Measurements from ENCODE around the gene MYLK.
"Not testable (repeated sequence)": the region's sequence is repeated elsewhere in the genome, so short reads cannot be mapped to it uniquely, and the experiment has no call there.

Gene MYLK

DNA sequence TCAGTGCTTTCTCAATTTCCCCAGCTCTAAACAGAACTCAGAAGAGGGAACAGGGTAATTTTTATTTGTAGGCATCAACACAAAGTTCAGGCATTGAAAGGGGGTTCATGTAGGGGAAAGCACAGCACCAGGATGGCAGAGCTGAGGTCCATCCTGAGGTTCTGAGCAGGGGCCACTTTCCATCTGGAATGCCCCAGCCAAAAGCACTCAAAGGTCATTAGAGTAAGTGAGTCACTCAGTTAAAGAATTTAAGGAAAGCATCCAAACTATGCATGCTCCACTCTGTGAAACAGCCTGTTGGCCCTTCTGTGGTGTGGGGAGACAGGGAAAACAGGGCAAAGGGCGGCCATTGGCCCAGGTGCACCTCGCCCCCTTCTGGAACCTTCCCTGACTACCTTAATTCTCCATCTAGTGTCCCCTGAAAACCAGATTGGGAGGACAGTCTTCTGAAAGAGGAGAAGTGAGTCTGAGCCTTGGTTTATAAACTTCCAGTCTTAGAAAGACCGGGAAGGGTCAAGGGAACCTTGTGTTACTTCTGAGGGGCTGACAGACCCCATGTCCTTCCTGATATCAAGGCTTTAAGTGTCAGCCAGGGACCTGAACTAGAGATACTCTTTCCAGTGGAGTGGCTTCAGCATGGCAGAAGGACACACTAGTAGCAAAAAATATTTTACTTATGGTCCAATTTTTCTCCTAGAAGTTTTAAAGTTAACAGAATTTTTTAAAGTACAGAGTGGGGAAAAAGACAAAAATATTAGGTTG lies 133.3 kb downstream of the MYLK start:
- DNase-seq (ENCODE audit: low read depth in 2 of 2) = no peak

DNA sequence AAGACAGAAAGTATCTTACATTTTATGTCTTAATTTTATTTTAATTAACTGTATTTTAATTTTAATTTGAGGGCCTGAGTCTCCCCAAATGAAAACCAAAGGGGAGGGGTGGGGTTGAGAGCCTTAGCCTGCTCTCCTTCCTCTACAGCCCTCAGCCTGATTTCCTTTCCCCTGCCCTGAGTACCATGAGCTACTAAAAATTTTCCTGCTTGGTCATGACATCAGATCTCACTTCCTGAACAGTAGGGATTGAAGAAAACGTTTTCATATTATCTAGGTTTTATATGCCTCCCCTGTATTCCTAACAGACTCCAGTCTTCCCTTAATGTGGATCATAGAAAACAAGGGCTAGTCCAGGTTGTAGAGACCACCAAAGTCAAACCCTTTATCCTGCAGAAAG lies 133.9 kb downstream of the MYLK start:
- DNase-seq (ENCODE audit: low read depth in 2 of 2) = no peak

DNA sequence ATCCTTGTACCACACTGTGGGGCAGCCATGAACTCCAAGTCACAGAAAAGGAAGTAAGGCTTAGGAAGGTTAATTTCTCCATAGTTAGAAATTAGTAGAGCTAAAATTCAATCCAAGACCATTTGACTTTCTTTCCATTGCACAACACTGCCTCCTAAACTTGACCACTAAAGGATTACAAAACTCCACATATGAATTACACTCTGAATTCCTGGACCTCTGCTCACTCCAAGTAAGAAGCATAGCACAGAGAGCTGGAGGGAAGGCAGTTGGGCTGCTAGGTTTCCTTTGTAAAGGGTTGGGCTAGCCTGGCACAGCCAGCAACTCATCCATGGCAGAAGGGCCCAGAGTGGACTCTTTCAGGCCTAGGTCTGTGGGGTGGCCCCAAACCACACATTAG lies 134.4 kb downstream of the MYLK start:
- DNase-seq (ENCODE audit: low read depth in 2 of 2) = no peak

DNA sequence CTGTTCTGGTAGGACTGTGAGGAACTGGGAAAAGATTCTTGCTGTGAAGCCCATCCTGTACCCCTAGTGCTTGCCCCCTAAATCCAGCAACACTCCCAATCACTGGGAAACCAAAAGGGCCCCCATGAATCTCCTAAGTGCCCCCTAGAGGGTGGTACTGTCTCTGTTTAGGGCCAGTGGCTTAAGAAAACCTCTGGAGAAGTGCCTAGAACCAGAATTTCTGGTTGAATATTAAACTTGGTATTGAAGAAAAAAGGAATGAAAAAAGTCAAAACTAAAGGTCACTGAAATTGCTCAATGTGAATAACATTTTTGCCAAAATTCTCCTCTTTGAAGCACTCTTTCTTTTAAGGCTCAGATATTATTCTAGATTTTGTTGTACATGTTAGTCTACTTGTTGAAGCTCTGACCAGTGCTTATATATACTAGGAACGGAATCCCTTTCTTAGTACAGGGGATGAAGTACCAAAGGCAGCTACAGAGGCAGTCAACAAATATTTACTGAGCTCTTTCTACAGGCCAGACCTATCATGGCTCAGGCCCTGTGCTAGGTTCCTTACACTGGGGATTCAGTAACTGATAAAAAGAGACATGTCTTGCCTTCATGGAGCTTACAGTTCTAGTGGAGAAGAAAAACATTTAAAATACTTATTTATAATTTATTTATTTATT lies 138.8 kb downstream of the MYLK start:
- DNase-seq (ENCODE audit: low read depth in 2 of 2) = no peak

DNA sequence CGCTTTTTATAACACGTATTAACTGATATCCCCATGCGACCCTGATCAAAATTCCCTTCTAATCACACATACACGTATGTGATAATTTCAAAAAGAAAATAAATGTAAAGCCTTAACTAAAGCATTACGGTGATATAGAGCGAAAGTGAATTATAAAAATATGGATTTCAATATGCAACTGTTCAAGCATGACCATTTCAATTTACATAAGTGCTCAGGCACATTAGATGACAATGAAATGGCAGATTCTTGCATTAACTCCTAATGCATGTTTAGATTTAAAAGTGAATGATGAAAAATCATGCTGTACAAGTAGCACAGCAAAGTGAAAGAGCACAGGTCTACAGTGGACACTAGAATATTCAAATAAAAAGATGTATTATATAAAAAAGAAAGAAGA lies 140.1 kb downstream of the MYLK start:
- no peak for DNase-seq (ENCODE audit: low read depth in 2 of 2)

DNA sequence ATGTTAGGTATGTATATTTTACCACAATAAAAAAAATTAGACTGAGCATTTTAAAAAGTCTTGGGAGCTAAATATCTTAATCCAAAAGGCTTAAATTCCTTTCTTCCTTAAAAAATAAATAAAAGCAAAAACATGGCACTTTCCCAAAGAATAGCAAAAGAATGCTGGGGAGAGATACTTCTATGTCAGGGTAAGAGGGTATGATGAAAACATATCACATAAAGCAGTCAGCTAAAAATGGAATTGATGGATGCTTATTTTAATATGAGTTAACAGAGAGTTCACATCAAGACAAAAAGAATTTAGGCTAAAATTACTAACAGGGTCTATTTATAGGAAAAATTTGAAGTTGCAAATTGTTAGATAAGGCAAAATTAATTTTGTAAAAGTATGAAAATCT lies 141.0 kb downstream of the MYLK start:
- no peak for DNase-seq (ENCODE audit: low read depth in 2 of 2)

DNA sequence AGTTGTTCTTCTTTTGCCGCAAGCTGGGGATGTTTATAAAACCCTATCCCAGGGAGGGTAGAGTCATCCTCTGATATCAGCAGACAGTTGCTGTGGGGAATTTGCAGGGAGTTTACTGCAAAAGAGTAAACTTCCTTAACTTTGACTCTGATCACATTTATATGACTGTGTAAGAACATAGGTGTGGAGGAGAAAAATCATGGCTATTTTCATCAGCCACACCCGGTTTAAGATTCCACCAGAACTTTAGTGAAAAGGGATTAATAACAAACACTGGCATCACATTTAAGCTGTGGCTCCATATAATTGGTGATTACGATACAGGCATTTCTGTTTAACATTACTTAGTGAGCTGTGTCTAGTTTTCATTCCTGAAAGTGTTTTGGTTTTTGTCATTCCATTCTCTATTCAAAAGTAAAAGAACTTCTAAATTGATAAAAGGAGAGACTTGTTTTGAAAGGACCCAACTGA lies 143.1 kb downstream of the MYLK start:
- DNase-seq (ENCODE audit: low read depth in 2 of 2) = no peak

DNA sequence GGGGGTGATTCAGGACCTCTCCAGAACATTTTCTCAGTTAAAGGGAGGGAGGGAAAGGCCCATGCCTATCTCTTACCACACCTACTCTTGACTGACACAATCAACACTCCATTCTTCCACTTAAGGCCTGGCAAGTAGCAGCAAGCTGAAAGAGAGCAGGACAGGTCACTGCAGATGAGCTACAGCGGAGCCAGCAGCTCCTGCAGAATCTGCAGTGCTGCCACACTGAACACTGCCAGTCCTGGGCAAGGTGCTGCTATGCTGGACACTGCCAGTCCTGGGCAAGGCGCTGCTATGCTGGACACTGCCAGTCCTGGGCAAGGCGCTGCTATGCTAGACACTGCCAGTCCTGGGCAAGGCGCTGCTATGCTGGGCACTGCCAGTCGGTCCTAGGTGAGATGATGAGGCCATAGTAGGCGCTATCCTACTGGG lies 143.7 kb downstream of the MYLK start:
- no peak for DNase-seq (ENCODE audit: low read depth in 2 of 2)

DNA sequence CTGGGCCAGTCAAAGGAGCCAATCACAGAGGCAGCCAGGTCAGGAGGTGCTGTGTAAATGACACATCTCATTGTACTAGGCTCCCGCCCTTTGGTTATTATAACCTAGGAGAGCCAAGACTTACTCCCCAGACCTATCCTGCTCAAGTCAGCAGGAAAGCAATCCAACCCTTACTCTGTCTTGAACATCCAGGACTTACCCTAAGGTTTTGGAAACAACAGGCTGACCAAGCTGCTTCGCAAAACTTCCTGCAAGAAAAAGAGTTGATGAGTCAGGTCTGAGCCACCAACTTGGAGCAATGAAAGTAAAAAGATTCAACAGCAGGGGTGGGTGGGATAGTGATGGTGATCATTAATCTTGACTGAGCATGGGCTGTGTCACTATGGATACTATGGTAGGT lies 144.4 kb downstream of the MYLK start:
- DNase-seq (ENCODE audit: low read depth in 2 of 2) = no peak

DNA sequence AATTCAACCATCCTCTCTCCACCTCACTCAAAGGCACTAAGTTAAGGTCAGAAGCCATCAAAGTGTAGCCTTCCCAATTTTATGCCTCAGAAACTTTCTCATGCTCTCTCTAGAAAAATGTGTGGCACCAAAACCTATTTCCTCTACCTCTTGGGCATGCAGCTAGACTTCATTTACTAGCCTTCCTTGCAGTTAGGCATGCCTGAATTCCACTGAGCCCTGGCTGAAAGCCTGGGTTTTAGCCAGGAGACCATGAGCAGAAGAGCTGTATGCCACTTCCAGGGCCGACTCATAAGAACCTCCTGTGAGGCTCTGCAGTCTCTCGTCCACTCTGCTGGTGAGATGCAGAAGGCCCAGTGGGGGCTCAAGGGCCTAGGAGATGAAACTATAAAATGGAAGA lies 145.0 kb downstream of the MYLK start:
- no peak for DNase-seq (ENCODE audit: low read depth in 2 of 2)

DNA sequence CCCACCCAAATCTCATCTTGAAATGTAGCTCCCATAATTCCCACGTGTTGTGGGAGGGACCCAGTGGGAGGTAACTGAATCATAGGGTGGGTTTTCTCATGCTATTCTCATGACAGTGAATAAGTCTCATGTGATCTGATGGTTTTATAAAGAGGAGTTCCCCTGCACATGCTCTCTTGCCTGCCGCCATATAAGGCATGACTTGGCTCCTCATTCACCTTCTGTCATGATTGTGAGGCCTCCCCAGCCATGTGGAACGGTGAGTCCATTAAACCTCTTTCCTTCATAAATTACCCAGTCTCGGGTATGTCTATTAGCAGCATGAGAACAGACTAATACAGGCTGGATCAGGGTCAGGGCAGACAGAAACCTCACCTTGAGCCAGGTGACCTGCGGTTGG lies 145.6 kb downstream of the MYLK start:
- DNase-seq (ENCODE audit: low read depth in 2 of 2) = not testable (repeated sequence)

DNA sequence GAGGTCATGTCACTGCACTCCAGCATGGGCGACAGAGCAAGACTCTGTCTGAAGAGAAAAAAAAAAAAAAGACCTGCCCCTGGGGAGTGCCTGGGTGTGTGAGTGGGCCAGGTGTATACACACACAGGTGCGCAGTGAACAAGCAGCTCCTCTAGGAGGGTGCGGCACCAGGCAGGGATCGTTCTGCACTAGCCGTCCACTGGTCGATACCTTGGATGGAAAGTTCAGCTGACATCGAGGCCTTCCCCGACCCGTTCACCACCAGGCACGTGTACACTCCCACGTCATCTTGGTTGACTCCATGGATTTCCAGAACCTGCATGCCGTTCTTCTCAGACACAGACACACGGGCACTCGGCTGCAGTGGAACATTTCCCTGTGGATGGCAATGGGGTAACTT lies 147.0 kb downstream of the MYLK start:
- no peak for DNase-seq (ENCODE audit: low read depth in 2 of 2)

DNA sequence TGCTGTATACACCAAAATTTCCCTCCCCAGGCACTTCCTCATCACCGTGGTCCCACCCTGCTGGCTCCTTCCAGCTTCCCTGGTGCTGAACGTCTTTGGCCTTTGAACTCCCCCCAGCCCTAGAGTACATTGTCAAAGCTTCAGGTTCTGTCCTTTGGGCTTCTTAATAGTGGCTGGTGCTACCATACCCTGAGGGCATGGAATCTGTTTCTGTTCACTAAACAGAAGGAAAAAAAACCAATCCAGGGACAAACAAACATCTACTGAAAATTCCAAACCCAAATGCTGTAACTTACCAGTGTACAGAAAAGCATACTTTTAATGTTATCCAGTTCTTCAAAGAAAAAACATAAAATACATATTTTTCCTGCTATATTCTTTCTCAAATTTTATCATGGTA lies 148.7 kb downstream of the MYLK start:
- DNase-seq (ENCODE audit: low read depth in 2 of 2) = no peak

DNA sequence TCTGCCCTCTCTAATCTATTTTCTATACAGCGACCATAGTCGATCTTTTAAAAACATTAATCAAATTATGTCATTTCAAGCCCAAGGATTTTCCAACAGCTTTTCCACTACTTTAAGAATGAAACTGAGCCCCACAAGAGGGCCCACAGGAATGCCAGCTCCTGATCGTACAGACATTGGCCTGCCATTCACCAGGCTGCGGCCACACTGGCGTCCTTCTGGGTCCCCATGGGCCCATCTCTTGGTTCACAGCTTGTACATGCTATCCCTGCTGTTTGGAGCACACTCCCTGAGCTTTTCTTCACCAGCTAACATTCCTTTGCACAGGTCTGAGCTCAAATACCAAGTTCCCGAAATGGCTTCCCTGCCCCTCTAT lies 149.6 kb downstream of the MYLK start:
- DNase-seq (ENCODE audit: low read depth in 2 of 2) = no peak

DNA sequence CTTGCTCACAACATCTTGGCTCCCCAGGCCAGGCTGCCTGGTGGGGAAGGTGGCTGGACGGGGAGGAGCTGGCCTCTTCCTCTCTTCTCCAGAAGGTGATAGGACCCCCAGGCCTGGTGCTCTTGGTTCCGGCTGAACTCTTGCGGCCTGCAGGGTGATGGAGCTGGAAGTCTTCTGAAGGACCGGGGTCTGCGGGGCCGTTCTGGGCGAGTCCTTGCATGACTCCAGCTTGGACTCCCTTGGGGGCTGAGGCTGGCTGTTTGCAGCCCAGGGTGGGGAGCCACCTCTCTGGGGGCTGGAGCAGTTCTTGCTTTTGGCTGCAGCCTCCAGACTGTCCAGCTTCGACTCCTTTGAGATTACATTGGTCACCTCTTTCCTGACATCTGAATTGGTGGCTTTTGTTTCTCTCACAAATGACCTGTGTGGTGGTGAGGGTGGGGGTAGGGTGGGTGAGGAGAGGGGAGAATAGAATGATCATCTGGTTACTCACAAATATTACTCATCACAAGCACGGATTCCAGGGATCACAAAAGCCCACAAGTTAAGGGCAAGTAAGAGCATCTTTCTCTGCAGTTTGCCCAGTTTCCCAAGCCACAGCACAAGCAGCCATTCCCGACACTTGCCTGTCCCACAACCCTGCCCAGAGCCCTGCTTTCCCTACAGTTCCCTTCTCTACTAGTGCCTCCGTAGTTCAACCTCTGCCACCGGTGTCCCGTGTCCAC lies 150.2 kb downstream of the MYLK start:
- DNase-seq (ENCODE audit: low read depth in 2 of 2) = no peak

DNA sequence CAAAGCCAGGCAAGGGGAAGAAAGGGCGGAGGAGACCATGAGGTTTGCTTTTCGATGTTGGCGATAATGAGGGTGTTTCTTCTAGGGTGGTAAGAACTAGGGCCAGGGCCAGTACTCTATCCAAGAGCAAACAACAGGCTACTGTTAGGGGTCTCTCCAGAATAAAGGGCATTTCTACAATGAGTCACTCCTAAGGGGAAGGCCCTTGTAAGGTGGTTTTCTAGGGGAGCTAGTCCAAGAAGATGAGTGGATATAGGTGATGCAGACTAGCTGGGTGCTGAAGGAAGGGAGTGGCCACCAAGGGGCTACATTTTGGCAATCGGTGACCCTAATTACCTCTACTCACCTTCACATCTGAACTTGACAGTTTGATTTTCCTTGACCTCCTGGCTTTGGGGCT lies 150.8 kb downstream of the MYLK start:
- no peak for DNase-seq (ENCODE audit: low read depth in 2 of 2)

DNA sequence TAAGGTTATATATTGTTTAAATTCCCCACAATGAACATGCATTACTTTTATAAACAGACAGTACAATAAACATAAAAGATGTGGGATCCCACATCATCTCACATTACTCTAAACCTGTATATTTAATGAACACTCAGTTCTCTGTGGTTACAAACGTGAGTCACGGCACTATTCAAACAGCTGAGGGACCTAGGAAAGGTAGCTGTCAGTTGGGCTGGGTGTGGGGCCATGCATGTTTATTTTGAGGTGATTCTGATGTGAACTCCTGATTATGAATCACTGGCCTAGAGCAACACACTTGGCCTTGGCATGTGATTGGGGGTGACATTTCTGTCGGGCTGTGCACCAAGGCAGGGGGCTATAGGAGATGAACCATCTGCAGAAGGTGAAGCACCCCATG lies 151.7 kb downstream of the MYLK start:
- no peak for DNase-seq (ENCODE audit: low read depth in 2 of 2)

DNA sequence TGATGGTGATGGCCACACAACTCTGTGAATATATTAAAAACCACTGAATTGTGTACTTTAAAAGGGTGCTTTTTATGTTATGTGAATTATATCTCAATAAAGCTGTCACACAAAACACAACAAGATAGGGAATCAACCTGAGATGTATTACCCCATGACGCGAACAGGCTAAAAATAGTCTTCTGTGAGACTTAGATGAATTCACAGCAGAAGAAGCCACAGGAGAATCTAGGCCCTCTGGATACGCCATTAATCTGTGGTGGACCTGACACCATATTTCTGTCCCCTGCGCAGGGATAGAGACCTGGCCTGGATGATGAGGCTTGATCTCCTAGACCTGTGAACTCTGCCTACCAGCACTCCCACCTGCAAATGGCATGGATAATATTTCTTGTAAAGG lies 153.3 kb downstream of the MYLK start:
- no peak for DNase-seq (ENCODE audit: low read depth in 2 of 2)

DNA sequence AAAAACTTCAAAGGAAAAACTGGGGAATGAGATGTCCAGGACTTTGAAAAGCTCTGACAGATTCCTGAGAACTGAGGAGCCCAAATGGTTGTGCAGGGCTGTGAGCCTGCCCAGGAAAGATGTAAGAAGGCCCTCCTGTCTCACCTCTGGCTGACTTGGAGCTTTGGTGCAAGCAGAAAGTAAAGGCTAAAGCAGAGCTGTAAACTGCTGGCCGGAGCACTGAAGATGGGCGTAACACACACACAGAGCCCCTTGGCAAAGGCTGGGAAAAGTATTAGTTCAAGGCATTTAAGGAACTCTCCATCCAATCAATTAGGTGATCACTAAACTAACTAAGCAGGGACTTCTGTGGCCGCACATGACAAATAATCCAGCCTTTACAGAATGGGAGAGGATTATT lies 155.1 kb downstream of the MYLK start:
- DNase-seq (ENCODE audit: low read depth in 2 of 2) = no peak

DNA sequence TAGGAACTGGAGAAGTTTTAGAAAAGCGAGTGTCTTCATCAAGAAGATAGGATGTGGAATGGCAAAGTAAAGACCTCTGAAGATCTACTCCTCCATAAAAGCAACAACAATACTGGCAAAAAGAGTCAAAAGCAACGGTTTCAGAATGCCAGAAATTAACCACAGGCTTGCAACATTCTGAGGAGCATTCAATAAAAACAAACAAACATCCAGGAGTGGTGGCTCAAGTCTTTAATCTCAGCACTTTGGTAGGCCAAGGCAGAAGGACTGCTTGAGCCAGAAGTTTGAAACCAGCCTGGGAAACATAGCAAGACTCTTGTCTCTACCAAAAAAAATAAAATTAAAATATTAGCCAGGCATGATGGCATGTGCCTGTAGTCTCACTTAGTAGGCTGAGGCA lies 156.1 kb downstream of the MYLK start:
- no peak for DNase-seq (ENCODE audit: low read depth in 2 of 2)

DNA sequence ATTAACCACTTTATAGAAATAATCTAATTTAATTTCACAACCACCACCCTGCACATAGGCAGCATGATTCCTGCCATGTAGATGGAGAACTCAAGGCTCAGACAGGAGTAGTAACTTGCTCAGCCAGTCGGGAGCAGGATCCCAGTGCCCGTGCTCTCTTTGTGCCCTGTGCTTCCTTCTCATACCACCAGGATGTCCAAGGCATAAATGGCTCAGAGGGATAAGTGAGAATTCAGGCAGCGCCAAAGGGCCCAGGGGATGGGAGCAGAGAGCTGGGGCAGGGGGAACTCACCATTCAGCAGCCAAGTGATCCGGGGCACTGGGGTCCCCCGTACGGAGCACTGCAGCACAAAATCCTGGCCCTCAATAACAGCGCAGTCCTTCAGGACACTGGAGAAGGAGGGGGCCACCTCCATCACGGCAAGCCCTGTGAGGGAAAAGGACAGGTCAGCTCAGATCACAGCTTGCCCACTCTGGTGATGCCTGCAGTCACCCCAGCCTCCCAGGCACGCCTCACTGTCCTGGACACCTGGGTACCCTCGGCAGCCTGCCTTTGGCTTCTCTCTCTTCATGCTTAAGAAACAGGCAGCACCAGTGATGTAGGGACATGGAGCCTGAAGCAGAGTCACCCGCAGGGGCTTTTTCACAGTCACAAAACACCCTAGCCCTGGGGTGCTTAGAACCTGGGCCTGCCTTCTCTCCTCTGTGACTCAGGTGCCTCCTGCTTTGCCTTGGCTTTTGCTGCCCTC lies 158.3 kb downstream of the MYLK start:
- no peak for DNase-seq (ENCODE audit: low read depth in 2 of 2)

DNA sequence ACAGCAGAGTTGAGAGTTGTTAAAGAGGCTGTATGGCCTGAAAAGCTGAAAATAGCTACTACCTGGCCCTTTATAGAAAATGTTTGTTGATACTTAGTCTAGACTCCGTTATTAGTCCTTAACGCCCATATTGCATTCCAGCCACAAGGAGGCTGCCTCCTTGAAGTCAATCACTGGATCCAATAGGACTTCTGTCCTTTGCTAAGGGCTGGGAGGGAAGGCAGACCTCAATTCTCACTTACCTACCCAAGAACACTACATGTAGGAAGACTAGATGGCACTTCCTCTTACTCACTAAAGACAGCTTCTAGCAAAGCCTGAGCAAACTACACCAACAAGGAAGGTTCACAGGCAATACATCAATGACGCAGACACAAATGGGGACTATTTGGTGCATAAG lies 159.8 kb downstream of the MYLK start:
- DNase-seq (ENCODE audit: low read depth in 2 of 2) = no peak
